GM12873 (cell line): ENCODE data around the gene ACP3.

Experiments used
- TF ChIP-seq, protein P1 (sequence below): IDR thresholded peaks from 2 replicates; pipeline ENCODE4 v1.5.1; 2012; ENCODE audit warnings: low read depth, mild to moderate bottlenecking, moderate library complexity, low read length, control low read depth; ENCODE audit not compliant: insufficient read depth; ENCODE audit errors: missing control alignments

Gene ACP3

DNA sequence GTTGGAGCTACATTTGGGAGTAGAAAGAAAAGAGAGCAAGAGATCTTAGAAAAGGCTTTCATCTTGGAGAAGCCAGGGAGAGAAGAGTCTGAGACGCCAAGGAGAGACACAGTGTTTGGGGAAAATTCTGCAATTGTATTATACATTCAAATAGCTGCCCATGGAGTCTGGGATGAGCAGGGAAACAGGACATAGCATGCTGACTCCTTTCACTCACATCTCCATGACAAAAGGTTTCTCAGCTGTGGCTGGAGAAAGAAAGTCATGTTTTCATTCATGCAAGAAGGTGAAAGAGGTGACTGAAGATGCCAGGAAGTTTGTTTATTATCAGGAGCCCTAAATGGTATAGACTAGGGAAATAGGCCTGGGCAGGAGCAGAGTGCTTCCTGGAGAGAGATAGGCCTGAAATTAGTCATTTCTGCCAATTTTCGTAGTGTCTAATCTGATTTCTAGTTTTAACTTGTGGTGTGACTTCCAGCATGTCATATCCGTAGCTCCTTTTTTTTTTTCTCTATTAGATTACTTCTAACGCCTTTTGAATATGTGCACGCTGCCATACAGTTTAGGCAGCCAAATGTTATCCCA, 34.1 kb downstream of the ACP3 start:
- TF ChIP-seq, protein P1, sequence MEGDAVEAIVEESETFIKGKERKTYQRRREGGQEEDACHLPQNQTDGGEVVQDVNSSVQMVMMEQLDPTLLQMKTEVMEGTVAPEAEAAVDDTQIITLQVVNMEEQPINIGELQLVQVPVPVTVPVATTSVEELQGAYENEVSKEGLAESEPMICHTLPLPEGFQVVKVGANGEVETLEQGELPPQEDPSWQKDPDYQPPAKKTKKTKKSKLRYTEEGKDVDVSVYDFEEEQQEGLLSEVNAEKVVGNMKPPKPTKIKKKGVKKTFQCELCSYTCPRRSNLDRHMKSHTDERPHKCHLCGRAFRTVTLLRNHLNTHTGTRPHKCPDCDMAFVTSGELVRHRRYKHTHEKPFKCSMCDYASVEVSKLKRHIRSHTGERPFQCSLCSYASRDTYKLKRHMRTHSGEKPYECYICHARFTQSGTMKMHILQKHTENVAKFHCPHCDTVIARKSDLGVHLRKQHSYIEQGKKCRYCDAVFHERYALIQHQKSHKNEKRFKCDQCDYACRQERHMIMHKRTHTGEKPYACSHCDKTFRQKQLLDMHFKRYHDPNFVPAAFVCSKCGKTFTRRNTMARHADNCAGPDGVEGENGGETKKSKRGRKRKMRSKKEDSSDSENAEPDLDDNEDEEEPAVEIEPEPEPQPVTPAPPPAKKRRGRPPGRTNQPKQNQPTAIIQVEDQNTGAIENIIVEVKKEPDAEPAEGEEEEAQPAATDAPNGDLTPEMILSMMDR, result no peak

DNA sequence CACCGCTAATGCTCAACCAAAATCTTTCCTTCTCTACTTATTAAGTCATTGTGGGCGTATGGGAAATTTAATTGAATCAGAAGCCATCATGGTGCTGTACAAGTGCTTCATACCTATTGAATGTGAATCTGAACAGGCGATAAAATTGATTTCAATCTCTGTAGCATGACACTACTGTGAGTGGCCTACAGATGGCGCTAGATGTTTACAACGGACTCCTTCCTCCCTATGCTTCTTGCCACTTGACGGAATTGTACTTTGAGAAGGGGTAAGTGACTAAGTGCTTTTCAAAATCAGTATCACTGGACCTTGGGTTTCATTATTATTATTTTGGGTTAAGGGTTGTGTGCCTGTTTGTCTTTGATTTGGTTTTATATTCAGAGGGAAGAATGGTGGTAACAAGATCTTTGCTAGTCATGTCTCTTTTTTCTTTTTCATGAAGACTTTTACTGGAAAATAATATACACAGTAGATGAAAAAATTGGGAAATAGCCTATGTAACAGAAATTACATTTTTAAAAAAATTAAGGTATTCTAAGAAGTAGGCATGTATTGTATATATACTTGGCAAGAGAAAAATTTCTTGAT, 35.4 kb downstream of the ACP3 start:
- TF ChIP-seq, protein P1, result peak; percentile 89

DNA sequence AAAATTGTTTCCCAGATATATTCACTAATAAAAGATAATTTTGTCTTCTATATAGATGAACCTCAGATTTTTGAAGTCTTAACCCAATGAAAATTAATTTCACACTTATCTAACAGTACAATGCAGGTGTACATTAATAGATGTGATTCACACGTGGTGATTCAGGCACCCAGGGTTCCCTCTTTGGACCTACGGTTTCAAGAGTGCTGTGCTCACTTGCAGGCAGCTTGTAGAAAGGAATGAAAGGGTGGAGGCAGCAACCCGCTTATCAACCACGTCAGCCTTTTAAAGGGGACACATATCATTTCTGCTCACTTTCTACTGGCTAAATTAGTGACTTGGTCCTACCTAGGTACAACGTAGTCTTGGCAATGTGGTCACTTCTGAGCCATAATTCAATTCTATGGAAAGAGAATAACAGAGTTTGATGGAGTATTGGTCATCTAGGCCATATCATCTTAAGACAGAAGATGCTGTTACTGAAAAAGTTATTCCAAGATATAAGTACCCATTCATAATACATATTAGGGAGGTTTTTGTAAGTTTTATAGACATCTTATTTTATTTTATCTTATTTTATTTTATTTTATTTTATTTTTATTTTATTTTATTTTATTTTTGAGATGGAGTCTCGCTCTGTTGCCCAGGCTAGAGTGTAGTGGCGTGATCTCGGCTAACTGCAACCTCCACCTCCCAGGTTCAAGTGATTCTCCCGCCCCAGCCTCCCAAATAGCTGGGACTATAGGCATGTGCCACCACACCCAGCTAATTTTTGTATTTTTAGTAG, 37.9 kb downstream of the ACP3 start:
- TF ChIP-seq, protein P1, result no peak

DNA sequence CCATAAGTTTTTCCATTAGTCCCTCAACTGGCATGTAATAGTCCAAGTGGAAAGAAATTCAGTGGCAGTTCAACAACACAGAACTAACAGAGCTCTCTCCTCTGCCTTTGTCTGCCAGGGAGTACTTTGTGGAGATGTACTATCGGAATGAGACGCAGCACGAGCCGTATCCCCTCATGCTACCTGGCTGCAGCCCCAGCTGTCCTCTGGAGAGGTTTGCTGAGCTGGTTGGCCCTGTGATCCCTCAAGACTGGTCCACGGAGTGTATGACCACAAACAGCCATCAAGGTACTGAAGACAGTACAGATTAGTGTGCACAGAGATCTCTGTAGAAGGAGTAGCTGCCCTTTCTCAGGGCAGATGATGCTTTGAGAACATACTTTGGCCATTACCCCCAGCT, 39.4 kb downstream of the ACP3 start:
- TF ChIP-seq, protein P1, result no peak

DNA sequence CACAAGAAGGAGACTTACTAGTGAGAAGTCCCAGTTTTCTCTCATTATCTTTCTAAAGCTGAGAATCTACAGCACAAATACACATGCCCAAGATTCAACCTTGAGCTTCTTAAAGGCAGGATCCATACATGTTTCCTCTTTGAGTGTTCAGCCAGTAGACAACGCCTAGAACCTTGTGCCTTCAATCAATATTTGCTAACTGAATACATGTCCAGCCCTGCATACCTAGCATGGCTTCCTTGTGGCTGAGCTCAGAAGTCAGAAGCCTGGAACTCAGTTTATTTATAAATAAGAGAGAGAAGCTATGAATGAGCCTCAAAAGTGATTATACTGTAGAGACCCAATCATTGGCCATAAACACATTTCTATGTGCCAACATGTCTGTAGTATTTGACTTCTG, 43.5 kb downstream of the ACP3 start:
- TF ChIP-seq, protein P1, result no peak

DNA sequence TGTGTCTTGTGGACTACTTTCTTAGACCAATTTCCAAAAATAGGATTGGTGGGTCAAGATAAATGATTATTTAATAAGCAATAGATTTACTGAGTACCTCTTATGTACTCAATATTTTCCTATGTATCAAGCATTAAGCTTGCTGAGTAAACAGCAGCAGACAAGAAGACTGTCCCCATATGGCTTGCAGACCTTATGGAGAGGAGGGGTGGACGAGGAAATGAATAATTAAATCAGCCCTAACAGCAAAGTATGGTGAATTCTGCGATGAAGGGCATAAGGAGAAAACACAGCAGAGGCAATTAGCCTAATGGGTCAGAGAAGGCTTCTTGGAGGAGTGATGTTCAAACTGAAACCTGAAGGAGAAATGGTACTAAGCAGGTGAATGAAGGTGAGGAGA, 45.1 kb downstream of the ACP3 start:
- TF ChIP-seq, protein P1, result no peak

DNA sequence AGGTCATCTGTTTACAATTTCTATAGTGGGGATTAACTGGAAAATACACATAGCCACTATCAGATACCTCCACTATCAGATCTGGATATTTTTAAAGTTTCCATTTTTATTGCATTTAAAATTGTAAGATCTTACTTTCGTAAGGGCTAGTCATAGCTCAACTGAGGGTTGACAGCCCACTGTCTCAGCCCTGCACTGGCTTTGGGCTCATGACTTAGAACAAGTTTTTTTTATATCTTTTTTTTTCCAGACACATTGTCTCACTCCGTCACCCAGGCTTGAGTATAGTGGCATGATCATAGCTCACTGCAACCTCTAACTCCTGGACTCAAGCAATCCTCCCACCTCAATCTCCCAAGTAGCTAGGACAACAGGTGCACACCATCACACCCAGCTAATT, 51.3 kb downstream of the ACP3 start:
- TF ChIP-seq, protein P1, result no peak
